22Rv1 (cell line): ENCODE measurements around the gene WDR90.

Experiments used
- ZFX ChIP-seq: fragments of 450-650 bp; IDR thresholded peaks from 2 replicates; pipeline ENCODE4 v1.6.1; 2017; ENCODE audit warnings: antibody characterized with exemption, borderline replicate concordance
- TF ChIP-seq, protein P1 (sequence below): fragments of 450-650 bp; IDR thresholded peaks from 2 replicates; pipeline ENCODE4 v1.5.1; 2017; ENCODE audit warnings: mild to moderate bottlenecking

- TF ChIP-seq ZFX = no peak
- TF ChIP-seq, protein P1, sequence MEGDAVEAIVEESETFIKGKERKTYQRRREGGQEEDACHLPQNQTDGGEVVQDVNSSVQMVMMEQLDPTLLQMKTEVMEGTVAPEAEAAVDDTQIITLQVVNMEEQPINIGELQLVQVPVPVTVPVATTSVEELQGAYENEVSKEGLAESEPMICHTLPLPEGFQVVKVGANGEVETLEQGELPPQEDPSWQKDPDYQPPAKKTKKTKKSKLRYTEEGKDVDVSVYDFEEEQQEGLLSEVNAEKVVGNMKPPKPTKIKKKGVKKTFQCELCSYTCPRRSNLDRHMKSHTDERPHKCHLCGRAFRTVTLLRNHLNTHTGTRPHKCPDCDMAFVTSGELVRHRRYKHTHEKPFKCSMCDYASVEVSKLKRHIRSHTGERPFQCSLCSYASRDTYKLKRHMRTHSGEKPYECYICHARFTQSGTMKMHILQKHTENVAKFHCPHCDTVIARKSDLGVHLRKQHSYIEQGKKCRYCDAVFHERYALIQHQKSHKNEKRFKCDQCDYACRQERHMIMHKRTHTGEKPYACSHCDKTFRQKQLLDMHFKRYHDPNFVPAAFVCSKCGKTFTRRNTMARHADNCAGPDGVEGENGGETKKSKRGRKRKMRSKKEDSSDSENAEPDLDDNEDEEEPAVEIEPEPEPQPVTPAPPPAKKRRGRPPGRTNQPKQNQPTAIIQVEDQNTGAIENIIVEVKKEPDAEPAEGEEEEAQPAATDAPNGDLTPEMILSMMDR = no peak
Observed at GRCh38 chr16:616733-617586, 32.2 kb upstream of the WDR90 start.
